Tongue (tissue), 2 donors: ENCODE results near the gene KLHL17. TPM values are rescaled to one million over a fixed set of nuclear protein-coding genes. Genes with fewer than 3 reads are reported as not detected.
A peak's percentile ranks its signal among the peaks of the same experiment; 100 is the strongest.

Experiments used
- DNase-seq: peaks from one replicate; pipeline ENCODE4 v3.0.0-alpha.2; 2015
- total RNA-seq: library from RNA; depleted of rRNA; stranded (reverse); fragments of >200 nt; gene quantifications from one replicate; pipeline ENCODE4 v1.2.3, GENCODE V29; 2014

The KLHL17 gene
- total RNA-seq = 7.5 TPM

- DNase-seq = peak; percentile 71
Measured at GRCh38 chr1:960363-961131, at the start of gene KLHL17. Gene KLHL17, plus strand, starts transcription at chr1:960584. Its CDS starts 110 bp downstream, at chr1:960694.

DNA sequence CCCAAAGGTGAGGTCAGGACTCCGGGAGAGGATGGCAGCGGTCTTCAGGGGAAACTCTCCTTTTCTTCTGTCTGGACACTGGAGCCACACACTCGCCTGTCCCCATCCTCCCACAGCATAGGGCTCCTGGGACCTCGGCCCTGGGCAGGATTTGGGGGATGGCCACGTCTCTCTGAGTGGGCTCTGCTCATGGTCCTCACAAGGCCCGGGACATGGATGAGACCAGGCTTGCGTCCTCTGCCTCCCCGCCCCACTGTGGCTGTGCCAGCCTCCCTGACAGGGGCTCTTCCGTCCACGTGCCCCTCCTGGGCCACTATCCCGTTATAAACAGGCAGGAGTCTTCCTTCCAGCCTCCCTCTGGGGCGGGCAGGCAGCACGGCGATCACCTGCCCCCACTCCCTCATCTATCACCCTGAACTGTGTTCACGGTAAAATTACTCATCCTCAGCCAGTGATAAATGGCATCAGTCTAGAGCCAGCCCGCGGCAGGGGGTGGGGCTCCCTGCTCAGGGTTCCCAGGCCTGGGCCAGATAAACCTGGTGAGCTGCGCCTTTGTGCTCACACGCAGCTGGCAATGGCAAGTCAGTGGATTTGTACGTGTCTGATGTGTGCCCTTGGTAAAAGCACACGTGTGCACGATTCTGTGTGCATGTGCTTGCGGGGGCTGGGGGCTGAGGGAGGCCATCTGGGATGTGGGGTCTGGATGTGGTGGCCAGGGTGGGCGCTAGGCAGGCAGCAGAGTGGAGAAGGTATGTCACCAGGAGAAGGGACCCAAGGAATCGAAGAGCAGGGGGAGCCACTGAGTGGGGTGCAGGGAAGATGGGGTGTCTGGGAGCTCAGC is 49.3 kb upstream of the KLHL17 start:
- no peak for DNase-seq

- no peak for DNase-seq
Measured at GRCh38 chr1:911875-912739, 48.3 kb upstream of the KLHL17 start.

DNA sequence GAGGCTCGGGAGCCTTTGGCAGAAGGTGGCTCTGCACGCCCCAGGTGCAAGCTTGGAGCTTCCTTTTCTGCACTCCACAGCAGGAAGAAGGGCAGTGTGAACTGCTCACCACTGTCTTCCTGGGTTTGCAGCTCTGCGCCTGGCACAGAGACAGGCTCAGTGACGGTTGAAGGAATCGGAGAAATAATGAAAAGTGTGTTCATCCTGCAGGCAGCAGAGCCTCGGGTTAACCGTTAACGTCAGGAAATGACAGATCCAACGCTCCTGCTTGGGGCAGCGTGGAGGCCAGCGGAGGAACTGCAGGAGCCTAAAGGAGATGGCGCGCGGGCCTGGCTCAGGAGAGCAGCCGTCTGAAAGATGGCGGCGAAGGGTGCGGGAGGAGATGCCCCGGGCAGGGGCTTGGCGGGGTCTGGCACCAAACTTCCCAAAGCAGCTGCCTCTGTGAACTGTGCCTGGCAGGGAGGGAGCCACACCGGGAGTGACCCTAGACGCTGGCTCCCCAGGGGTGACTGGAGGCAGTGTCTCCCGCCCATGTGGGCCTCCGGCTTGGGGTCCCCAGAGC is 47.6 kb upstream of the KLHL17 start:
- no peak for DNase-seq

GRCh38 chr1:913491-914130 is 46.8 kb upstream of the KLHL17 start:
- no peak for DNase-seq

DNA sequence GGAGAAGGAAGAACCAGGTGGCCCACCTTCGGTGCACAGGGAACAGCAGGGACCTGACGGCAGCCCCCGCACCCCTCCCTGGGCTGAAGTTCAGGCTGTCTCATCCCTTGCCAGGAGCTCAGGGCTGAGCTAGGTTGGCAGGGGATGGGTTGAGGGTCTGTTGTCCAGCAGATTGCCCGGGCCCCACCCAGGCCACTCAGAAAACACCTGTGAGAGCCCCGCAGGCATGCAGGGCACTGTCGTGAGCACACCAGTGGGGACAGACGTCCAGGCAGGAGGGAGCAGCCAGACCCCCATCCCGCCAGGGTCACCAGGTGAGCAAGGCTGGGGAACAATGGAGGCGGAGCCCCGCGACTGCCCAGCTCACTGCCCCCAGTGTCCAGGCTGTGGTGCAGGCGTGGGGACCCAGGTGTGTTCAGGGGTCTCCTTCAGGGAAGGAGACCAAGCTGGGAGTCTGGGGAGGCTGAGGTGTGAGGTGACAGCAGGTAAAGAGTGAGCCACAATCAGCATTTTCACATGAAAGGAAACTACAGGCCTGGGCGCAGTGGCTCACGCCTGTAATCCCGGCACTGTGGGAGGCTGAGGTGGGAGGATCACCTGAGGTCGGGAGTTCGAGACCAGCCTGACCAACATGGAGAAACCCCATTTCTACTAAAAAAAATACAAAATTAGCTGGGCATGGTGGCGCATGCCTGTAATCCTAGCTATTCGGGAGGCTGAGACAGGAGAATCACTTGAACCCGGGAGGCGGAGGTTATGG is 46.1 kb upstream of the KLHL17 start:
- DNase-seq = no peak

GRCh38 chr1:914891-915280 is 45.5 kb upstream of the KLHL17 start:
- no peak for DNase-seq

DNA sequence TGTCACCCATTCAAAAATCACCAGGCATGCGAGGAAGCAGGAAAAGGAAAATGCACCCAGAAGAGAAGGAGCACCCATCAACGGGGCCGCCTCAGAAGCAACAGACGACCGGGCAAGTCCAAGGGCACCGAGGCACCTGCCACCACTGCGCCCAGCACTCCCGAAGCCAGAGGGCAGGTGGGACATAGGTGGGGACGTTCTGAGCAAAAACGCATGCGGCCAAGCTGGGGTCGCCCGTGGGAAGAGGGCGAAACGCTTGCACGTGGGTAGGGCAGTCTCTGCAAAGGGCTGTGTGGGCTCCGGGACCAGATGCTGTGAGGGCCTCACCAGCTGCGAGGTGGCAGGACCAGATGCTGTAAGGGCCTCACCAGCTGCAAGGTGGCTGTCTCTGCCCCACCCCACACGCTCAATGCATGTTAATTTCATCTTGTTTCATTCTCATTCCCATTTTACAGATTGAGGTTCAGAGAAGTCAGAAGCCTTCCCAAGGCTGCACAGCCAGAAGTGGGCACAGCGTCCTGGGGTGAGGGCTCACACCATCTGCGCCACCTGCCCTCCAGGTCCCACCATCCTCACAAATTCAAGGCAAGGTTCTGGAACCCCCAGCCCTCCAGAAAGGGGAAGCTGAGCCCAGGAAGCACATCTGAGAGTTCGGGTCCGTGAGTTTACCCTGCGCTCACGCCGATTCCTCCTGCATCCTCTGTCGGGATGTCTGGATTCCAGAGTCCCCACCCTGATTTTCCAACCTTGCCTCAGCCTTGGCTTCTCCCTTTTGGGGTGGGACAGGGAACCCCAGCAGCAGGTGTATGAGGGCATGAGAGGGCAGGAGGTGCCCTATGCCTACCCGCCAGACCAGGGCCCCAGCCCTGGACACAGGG is 44.9 kb upstream of the KLHL17 start:
- no peak for DNase-seq

GRCh38 chr1:916173-917075 is 44.0 kb upstream of the KLHL17 start:
- DNase-seq = no peak

DNA sequence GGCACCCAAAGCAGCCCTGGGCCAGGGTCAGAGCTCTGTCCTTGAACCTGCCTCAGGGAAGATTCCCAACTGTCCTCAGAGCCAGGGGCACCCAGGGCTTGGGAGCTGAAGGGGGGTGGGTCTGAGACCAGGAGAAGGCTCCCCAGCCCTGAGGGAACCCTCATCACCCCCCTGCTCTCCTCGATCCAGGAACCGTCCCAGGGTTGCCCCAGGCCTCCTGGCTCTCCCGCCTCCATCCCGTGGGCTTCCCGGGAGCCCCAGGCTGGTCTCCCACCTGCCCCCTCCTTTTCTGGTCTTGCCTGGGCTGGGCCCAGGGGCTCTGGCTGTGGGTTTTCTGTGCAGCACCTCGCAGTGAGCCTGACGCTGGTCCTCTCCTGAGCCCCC is 43.3 kb upstream of the KLHL17 start:
- DNase-seq = no peak

- DNase-seq = no peak
Measured at GRCh38 chr1:917466-918091, 42.8 kb upstream of the KLHL17 start.

GRCh38 chr1:918353-918752 is 42.0 kb upstream of the KLHL17 start:
- DNase-seq = no peak

DNA sequence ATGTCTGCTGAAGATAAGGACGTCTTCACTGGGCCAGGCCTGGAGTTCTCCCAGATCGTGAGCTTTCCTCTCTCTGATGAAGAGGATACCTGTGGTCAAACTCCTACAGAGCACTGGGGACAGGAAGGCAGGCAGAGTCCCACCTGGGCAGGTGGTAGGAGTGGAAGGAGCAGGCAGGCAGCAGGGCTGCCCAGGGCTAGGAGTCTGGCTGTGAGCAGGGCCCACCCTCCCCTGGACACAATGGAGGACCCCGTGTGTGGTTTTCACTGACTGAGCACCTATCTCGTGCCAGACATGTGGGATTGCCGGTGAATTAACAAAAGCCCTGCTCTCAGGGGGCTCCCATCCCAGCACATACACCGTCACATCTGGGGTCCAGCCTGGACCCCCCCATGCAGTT is 41.5 kb upstream of the KLHL17 start:
- DNase-seq = no peak

DNA sequence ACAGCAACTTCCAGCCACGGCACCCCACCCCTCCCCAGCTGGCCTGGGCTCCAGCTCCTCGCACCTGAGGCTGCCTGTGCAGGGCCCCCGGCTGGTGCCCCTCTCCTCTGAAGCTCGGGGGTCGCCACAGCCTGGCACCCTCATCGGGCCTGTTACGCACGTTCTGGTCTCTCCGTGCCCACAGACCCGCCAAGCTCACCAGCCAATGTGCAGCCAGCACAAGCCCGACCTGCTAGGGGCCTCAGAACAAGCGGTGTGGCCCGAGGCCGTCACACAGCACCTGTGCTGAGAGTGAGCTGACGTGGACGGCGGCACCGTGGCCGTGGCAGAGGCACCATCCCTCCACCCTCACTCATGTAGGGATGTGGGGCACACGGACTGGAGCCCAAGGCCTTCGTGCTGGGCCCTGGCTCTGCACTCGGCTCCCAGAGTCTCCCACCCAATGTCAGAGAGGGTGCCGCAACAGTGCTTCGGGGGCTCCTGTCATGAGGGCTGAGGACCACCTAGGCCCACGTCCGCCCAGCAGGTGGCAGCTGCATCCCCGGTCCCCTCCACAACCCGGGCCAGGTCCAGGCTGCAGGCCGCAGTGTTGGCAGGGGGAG is 41.0 kb upstream of the KLHL17 start:
- DNase-seq = no peak

DNA sequence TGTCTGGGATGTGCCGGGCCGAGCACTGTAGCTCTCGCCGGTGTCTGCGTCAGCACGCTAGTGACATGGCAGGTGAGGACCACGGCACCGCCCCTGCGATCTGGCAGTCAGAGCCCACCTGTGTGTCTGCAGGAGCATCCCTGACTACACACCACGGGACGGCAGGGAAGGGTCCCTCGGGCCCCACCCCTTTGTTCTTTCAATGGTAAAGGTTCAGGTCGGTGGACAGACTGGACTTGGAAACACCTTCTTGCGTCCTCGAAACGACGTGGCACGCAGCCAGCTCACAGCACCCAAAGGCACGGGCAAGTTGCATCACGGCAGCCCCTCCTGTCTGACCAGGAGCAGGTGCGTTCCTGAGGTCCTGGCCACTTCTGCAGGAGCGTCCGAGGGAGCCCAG is 40.4 kb upstream of the KLHL17 start:
- DNase-seq = no peak

DNA sequence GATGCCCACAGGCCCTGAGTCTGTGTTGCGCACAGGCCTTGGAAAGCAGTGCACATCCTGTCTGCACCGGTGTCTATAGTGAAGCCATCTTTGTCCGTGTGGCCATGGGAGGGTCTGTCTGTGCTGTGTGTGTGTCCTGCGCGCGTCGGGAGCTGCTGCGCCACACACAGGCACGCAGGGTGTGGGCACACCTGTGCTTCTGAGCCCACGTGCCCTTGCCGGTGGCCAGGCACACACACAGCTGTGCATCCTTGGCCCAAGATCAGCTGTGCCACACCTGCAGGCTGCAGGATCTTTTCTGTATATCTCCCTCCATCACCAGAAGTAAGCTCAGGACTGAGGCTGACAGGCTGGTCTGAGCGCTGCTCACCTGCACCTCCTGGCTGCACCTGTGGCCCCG is 39.9 kb upstream of the KLHL17 start:
- no peak for DNase-seq

- peak; percentile 89 for DNase-seq
Measured at GRCh38 chr1:921011-921837, 39.2 kb upstream of the KLHL17 start.
